ENCODE results near the gene HERPUD1.

DNA sequence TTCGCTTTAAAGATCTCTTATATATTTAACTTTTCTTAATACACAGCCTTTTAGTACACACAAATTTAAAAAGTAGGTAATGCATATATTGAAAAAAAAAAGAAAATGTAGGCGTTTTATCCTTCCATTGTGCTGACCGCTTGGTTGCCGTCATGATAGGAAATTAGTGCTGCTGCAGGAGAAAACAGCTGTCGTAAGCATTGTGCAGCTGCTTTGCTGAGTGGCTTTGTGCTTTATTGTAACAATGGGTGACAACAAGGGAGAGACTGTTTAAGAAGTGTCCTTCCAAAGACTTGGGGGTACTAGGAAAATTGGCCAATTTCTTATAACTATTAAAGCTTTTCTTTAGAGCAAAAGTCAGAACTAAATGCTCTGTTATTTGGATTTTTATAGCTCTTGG lies 5.0 kb downstream of the HERPUD1 start:
- TF ChIP-seq EZH2 (IDR thresholded peaks at IDR 0.05; ENCODE audit: low read depth), result no peak
- TF ChIP-seq, protein P1, sequence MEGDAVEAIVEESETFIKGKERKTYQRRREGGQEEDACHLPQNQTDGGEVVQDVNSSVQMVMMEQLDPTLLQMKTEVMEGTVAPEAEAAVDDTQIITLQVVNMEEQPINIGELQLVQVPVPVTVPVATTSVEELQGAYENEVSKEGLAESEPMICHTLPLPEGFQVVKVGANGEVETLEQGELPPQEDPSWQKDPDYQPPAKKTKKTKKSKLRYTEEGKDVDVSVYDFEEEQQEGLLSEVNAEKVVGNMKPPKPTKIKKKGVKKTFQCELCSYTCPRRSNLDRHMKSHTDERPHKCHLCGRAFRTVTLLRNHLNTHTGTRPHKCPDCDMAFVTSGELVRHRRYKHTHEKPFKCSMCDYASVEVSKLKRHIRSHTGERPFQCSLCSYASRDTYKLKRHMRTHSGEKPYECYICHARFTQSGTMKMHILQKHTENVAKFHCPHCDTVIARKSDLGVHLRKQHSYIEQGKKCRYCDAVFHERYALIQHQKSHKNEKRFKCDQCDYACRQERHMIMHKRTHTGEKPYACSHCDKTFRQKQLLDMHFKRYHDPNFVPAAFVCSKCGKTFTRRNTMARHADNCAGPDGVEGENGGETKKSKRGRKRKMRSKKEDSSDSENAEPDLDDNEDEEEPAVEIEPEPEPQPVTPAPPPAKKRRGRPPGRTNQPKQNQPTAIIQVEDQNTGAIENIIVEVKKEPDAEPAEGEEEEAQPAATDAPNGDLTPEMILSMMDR (conservative IDR thresholded peaks at IDR 0.05), result no peak
